ENCODE data around the gene SYTL1. TPM values are rescaled to one million over a fixed set of nuclear protein-coding genes. Genes with fewer than 3 reads are reported as not detected.

Gene SYTL1
- total and polyA plus RNA-seq, 4 donors = 0.75 to 3.7 (median 1.5) TPM

DNA sequence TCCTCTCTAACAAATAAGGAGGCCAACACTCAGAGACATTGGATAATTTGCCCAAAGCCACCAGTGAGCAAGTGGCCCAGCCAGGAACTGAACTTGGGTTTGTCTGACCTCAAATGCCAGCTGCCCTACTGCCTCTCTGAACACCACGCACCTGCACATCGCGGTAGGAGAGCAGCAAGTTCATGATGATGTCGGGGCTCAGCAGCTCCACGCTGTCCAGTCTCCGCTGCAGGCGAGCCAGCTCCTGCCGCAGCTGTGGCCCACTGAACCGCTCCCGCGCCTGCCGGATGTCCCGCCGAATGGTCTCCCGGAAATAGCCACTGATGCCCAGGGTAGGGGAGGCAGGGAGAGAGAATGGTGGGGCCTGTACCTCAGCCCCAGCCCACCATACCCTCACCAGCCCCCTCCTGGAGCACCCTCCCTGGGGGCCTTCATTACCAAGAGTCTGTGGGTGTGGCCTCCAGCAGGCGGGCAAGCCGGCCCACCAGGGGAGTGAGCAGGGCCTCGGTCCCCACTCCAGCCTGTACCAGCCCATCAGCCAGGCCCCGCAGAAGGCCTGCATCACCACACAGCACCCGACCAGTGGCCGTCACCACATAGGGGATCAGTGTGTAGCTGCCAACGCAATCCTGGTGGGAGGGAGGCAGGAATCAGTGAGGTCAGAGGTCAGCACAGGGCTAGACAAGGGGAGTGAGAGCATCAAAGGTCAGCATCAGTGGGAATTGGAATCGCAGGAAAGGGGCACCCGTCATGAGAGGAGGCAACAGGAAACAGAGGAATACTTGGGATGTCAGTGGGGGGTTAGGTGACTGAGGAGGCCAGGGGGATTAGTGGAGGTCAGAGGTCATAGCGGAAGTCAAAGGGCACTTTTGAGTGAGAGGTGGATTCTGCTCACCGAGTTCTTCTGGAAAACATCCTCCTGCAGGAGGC lies 22.2 kb downstream of the SYTL1 start:
- ATAC-seq (ENCODE audit: low FRiP score) = no peak
- 85% methylated on average over 25 to 26 of the region's 26 CpGs for WGBS, 2 donors
- Histone ChIP-seq H3K4me3 (ENCODE audit: low read length in 2 of 2) (no peak overlapping the region), H3K4me1 (ENCODE audit: control insufficient read depth in 1 of 2, insufficient read depth in 2 of 2, low read length in 2 of 2) (no peaks in the 10 kb centered on the region), H3K27ac (ENCODE audit: low read depth in 1 of 2, low read length in 2 of 2) (no peak overlapping the region), H3K27me3 (ENCODE audit: control insufficient read depth in 1 of 2, insufficient read depth in 2 of 2, low read length in 1 of 2) (no peaks in the 10 kb centered on the region), H3K36me3 (ENCODE audit: control insufficient read depth in 1 of 2, insufficient read depth in 2 of 2, low read length in 1 of 2) (peaks cover 0 to 5% of the 10 kb centered on the region in 2 donors), H3K9me3 (ENCODE audit: control insufficient read depth, low read length) (no peaks in the 10 kb centered on the region)
- DNase-seq = no peak
- intact Hi-C loops (cut with DNase I) = loop anchor here in 1 of 2 donors (2.0 kb wide), 1 partner anchor 41 kb away; the partner anchor contains the start of gene TMEM222

DNA sequence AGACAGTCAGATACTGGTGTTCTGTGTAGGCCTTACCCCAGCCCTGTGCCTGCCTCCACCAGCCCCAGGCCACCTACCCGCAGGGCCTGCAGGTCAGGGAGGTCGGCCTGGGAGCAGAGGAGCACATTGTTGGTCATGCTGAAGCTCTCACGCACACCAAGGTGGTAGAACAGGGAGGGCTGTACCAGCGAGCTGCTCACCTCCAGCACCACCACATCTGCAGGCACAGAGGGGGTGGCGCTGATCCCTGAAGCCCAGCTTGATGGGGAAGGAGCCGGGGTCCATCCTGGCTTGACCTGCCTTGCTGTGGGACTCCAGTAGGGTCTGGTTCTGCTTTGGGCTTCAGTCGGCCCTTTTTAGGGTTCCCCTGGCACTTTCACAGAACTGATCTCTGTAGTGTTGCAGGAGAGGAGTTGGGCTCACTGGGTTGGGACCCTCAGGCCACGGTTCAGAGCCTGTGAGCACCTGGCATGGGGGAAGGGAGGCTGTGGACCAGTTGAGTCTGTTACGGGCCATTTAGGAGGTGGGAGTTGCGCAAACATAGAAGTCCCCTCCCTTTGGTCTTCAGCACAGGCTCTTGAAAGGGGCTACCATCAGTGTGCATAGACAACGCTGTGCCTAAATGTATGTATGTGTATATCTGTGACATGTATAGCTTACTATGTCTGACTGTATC lies 23.0 kb downstream of the SYTL1 start:
- H3K9me3 ChIP-seq (ENCODE audit: control insufficient read depth, low read length) = no peaks in the 10 kb centered on the region
- no peak overlapping the region for H3K4me3 ChIP-seq (ENCODE audit: low read length in 2 of 2)
- H3K27ac ChIP-seq (ENCODE audit: low read depth in 1 of 2, low read length in 2 of 2) = peak overlapping the region in 1 of 2 donors; percentile 29
- no peaks in the 10 kb centered on the region for H3K27me3 ChIP-seq (ENCODE audit: control insufficient read depth in 1 of 2, insufficient read depth in 2 of 2, low read length in 1 of 2)
- WGBS, 2 donors = 67 to 69% methylated on average over 11 of the region's 11 CpGs
- no peaks in the 10 kb centered on the region for H3K4me1 ChIP-seq (ENCODE audit: control insufficient read depth in 1 of 2, insufficient read depth in 2 of 2, low read length in 2 of 2)
- peaks cover 0 to 5% of the 10 kb centered on the region in 2 donors for H3K36me3 ChIP-seq (ENCODE audit: control insufficient read depth in 1 of 2, insufficient read depth in 2 of 2, low read length in 1 of 2)
- ATAC-seq (ENCODE audit: low FRiP score) (no peak), DNase-seq (no peak)
- intact Hi-C loops (cut with DNase I) = loop anchor here in 1 of 2 donors (2.0 kb wide), 1 partner anchor 42 kb away; the partner anchor contains the start of gene TMEM222

DNA sequence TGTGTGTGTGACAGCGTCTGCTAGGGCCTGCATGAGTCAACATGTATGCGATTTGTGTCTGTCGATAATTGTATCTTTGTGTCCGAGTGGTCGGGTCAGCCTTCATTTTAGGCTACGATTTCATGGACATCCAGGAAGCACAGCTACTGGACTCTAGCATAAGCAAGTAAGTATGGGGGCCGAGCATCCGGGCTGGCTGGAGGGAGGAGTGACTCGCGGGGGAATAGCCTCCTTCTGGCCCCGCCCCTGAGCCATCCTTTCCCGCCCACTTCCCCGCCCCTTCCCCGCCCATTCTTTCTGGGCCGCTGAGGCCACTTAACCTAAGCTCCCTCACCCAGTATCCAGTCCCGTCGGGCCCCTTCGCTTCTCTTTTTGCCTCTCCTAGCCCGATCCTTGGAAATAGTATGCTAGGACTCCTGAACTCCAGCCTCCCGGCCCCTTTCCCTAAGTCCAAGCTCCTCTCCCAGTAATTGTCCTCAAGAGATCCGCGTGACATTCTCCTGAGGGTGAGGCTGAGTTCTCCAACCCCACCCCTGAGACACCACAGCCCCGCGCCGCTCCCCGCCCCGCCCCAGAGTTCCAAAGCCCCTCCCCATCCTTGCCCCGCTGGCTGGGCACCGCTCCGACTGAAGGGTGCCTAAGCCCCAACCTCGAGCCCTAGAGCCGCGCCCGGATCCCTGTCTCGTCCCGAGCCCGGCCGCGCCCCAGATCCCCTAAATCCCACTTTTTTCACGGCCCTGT lies 23.7 kb downstream of the SYTL1 start:
- 1 to 2% methylated on average over 40 of the region's 40 CpGs for WGBS, 2 donors

DNA sequence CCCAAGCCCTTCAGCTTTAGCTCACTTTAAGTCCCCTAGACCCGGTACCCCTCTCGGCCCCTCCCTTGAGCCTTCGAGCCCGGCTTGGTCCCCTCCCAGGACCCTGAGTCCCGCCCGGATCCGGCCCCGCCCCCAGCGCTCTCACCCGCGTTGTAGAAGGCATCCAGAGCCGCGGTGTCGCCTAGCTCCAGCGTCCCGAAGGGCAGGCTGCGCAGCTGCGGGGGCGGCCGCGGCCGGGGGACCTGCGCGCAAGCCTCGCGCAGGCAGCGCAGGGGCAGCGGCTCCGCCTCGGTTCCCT lies 24.2 kb downstream of the SYTL1 start:
- peak; percentile 79 for ATAC-seq (ENCODE audit: low FRiP score)
- Histone ChIP-seq H3K27me3 (ENCODE audit: control insufficient read depth in 1 of 2, insufficient read depth in 2 of 2, low read length in 1 of 2) (no peaks in the 10 kb centered on the region), H3K27ac (ENCODE audit: low read depth in 1 of 2, low read length in 2 of 2) (peak overlapping the region; percentile 45 to 93), H3K4me1 (ENCODE audit: control insufficient read depth in 1 of 2, insufficient read depth in 2 of 2, low read length in 2 of 2) (no peaks in the 10 kb centered on the region), H3K9me3 (ENCODE audit: control insufficient read depth, low read length) (no peaks in the 10 kb centered on the region), H3K36me3 (ENCODE audit: control insufficient read depth in 1 of 2, insufficient read depth in 2 of 2, low read length in 1 of 2) (peaks cover 0 to 5% of the 10 kb centered on the region in 2 donors), H3K4me3 (ENCODE audit: low read length in 2 of 2) (peak overlapping the region; percentile 82 to 87)
- 0 to 1% methylated on average over 30 of the region's 30 CpGs for WGBS, 2 donors
- intact Hi-C loops (cut with DNase I) = loop anchor here in 1 of 2 donors (1.0 kb wide), 1 partner anchor 44 kb away; the partner anchor contains the start of gene TMEM222
- DNase-seq = peak; percentile 94 to 97

More for the DNA sequence above, 23.7 kb downstream of the SYTL1 start:
- Histone ChIP-seq H3K4me1 (ENCODE audit: control insufficient read depth in 1 of 2, insufficient read depth in 2 of 2, low read length in 2 of 2) (no peaks in the 10 kb centered on the region), H3K4me3 (ENCODE audit: low read length in 2 of 2) (peak overlapping the region; percentile 82 to 87), H3K9me3 (ENCODE audit: control insufficient read depth, low read length) (no peaks in the 10 kb centered on the region), H3K27me3 (ENCODE audit: control insufficient read depth in 1 of 2, insufficient read depth in 2 of 2, low read length in 1 of 2) (no peaks in the 10 kb centered on the region), H3K36me3 (ENCODE audit: control insufficient read depth in 1 of 2, insufficient read depth in 2 of 2, low read length in 1 of 2) (peaks cover 0 to 5% of the 10 kb centered on the region in 2 donors), H3K27ac (ENCODE audit: low read depth in 1 of 2, low read length in 2 of 2) (peak overlapping the region; percentile 45 to 93)
- peak; percentile 92 to 97 for DNase-seq
- intact Hi-C loops (cut with DNase I) = loop anchor here (1.0 to 2.0 kb wide), 2 partner anchors 43 kb away; partner anchors contain the start of gene TMEM222 (in 2 of the 2)
- peak; percentile 91 for ATAC-seq (ENCODE audit: low FRiP score)

DNA sequence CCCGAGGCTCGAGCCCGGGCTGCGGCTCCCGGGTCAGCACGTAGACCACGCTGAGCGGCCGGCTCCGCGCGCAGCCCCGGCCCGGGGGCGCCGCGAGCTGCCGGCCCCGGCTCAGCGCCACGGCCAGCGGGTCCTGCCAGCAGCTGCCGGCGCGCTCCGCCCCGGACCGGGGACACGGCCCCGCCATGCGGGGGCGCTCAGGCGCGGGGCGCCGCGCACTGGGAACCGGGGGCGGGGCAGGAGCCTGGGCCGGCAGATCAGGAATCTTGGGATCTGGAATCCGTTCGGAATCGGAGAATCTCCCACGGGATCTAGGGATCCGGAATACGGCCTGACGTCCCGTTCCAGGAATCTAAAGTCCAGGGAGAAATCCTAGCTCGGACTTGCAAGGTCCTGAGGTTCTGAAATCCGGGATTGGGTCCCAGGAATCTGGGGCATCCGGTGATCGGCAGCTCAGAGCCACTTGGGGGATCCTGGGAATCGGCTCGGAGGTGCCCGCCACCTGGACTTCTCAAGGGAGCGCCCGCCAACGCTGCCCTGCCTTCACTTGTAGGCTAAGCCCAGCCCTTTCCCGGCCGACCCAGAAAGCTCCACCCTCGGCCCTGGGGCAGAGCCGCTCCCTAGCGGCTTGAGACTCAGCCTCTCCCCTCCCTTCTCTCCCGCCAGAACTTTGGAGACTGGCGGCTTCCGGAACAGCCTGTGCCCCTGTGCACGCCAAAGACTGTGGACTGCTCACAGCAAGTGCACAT lies 24.8 kb downstream of the SYTL1 start, which contains the start of gene MAP3K6:
Gene MAP3K6, minus strand, starts transcription at position 551 of the 749 bp plus-strand sequence. Its CDS starts 364 bp downstream, at position 187.
- WGBS, 2 donors = 0 to 1% methylated on average over 58 to 67 of the region's 67 CpGs
- Histone ChIP-seq H3K27ac (ENCODE audit: low read depth in 1 of 2, low read length in 2 of 2) (peak within 1 kb of the TSS; percentile 93 to 94), H3K4me1 (ENCODE audit: control insufficient read depth in 1 of 2, insufficient read depth in 2 of 2, low read length in 2 of 2) (no peaks in the 10 kb centered on the region), H3K4me3 (ENCODE audit: low read length in 2 of 2) (peak within 1 kb of the TSS; percentile 82 to 87), H3K9me3 (ENCODE audit: control insufficient read depth, low read length) (no peaks in the 10 kb centered on the region), H3K27me3 (ENCODE audit: control insufficient read depth in 1 of 2, insufficient read depth in 2 of 2, low read length in 1 of 2) (no peaks in the 10 kb centered on the region), H3K36me3 (ENCODE audit: control insufficient read depth in 1 of 2, insufficient read depth in 2 of 2, low read length in 1 of 2) (peaks cover 0 to 4% of the 10 kb centered on the region in 2 donors)
- intact Hi-C loops (cut with DNase I) = loop anchor here in 1 of 2 donors (1.0 kb wide), 1 partner anchor 44 kb away; the partner anchor contains the start of gene TMEM222
- DNase-seq (peak; percentile 94 to 96), ATAC-seq (ENCODE audit: low FRiP score) (peak; percentile 88)

DNA sequence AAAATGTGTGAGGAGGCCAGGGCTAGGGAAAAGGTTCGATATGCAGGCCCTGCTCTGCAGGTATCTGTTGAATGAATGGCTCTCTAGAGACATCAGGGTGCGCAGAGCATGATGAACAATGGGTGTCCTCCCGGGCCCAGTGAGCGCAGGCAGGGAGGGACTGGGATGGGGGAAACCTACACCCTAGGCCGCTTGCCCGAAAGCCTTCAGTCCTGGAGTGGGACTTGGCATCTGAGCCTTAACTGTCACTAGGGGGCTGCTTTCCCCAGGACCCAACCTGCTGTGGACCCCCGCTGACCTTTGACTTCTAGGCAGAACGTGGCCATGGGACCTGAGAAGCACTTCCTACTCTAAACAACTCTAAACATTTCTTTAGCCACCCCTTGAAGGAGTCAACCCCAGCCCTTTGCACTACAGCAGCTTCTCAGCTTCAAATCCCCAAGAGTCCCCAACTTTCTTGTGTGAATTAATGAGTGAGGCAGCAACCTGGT lies 25.4 kb downstream of the SYTL1 start:
- DNase-seq (no peak), ATAC-seq (ENCODE audit: low FRiP score) (no peak)
- H3K36me3 ChIP-seq (ENCODE audit: control insufficient read depth in 1 of 2, insufficient read depth in 2 of 2, low read length in 1 of 2) = peaks cover 0 to 2% of the 10 kb centered on the region in 2 donors
- H3K4me3 ChIP-seq (ENCODE audit: low read length in 2 of 2) = no peak overlapping the region
- WGBS, 2 donors = 16 to 19% methylated on average over 8 of the region's 8 CpGs
- H3K9me3 ChIP-seq (ENCODE audit: control insufficient read depth, low read length) = no peaks in the 10 kb centered on the region
- H3K27me3 ChIP-seq (ENCODE audit: control insufficient read depth in 1 of 2, insufficient read depth in 2 of 2, low read length in 1 of 2) = no peaks in the 10 kb centered on the region
- H3K4me1 ChIP-seq (ENCODE audit: control insufficient read depth in 1 of 2, insufficient read depth in 2 of 2, low read length in 2 of 2) = no peaks in the 10 kb centered on the region
- intact Hi-C loops (cut with DNase I) = no loop called here
- H3K27ac ChIP-seq (ENCODE audit: low read depth in 1 of 2, low read length in 2 of 2) = peak overlapping the region; percentile 80 to 94

DNA sequence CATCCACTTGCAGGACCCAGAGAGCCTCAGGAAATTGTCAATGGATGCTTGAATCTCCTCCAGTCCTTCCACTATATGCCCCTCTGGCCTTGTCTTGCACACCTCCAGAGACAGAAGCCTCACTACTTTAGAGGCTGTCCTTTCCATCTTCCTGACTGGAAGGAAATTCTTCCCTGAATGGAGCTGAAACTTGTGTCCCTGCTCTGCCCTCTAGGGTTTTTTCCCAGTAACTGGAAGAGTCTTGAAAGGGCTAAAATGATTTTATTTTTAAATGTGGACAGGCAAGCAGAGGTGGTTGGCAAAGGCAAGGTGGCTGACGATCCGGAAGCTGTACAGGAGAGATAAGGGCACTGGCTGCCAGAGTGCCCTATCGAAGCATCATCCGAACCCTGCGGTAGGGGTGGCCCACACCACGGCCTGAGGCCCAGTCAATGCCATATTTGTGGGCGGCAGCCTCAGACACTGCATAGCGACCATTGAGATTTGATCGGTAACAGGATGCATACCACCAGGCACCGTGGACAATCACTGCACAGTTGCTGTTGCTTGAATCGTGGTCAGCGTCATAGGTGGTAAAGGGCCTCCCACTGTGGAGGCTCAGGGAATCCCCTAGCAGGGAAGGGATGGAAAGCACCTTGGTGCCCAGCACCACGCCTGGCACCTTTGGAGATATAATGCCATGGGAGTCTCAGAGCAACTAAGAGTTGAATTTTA lies 27.2 kb downstream of the SYTL1 start:
- Histone ChIP-seq H3K27ac (ENCODE audit: low read depth in 1 of 2, low read length in 2 of 2) (no peak overlapping the region), H3K4me1 (ENCODE audit: control insufficient read depth in 1 of 2, insufficient read depth in 2 of 2, low read length in 2 of 2) (no peaks in the 10 kb centered on the region), H3K27me3 (ENCODE audit: control insufficient read depth in 1 of 2, insufficient read depth in 2 of 2, low read length in 1 of 2) (no peaks in the 10 kb centered on the region), H3K9me3 (ENCODE audit: control insufficient read depth, low read length) (no peaks in the 10 kb centered on the region), H3K36me3 (ENCODE audit: control insufficient read depth in 1 of 2, insufficient read depth in 2 of 2, low read length in 1 of 2) (peaks cover 0 to 2% of the 10 kb centered on the region in 2 donors), H3K4me3 (ENCODE audit: low read length in 2 of 2) (no peak overlapping the region)
- WGBS, 2 donors = 78 to 85% methylated on average over 13 of the region's 13 CpGs
- intact Hi-C loops (cut with DNase I) = no loop called here
- no peak for DNase-seq
- ATAC-seq (ENCODE audit: low FRiP score) = no peak
